WTC11 (cell line): ENCODE data around the gene NELL1. TPM values are rescaled to one million over a fixed set of nuclear protein-coding genes. Genes with fewer than 3 reads are reported as not detected.

Experiments
- ATAC-seq: fragments of 200-7000 bp; cut with Tn5 transposase; 2 replicates; pipeline ENCODE4 v1.10.0; 2021; ENCODE audit warnings: mild to moderate bottlenecking, moderate library complexity
- CTCF ChIA-PET: fragments of 300-600 bp; sonication (Branson Sonifier 250); formaldehyde crosslinking; loops from one replicate; lab custom pipeline; 2021; ENCODE audit warnings: antibody characterized with exemption; lab: Charles Lee
- POLR2A ChIA-PET: fragments of 350-600 bp; sonication (Branson Sonifier 250); formaldehyde crosslinking; loops from one replicate; lab custom pipeline; 2021; ENCODE audit warnings: antibody characterized with exemption; lab: Charles Lee
- DNase-seq: peaks from one replicate; pipeline ENCODE4 v3.0.0; 2021; ENCODE audit warnings: low spot score
- H3K27ac Mint-ChIP-seq: 2 replicates; pipeline ENCODE4 v1.8.0; 2021; ENCODE audit warnings: mixed read lengths
- H3K27me3 Mint-ChIP-seq: 2 replicates; pipeline ENCODE4 v1.8.0; 2021; ENCODE audit warnings: low read depth, mild to moderate bottlenecking, moderate library complexity, mixed read lengths
- H3K36me3 Mint-ChIP-seq: 2 replicates; pipeline ENCODE4 v1.8.0; 2021; ENCODE audit warnings: mixed read lengths
- H3K4me1 Mint-ChIP-seq: 2 replicates; pipeline ENCODE4 v1.8.0; 2022; ENCODE audit warnings: mixed read lengths
- H3K4me3 Mint-ChIP-seq: 2 replicates; pipeline ENCODE4 v1.8.0; 2021; ENCODE audit warnings: mild to moderate bottlenecking, moderate library complexity, mixed read lengths
- H3K9me3 Mint-ChIP-seq: 2 replicates; pipeline ENCODE4 v1.8.0; 2021; ENCODE audit warnings: mixed read lengths
- ATF1 ChIP-seq: sonication (generic); formaldehyde crosslinking; IDR thresholded peaks from 2 replicates; pipeline ENCODE4 v1.8.1; 2023; ENCODE audit warnings: mild to moderate bottlenecking, moderate library complexity, missing genetic modification reagents
- ELF4 ChIP-seq: sonication (generic); formaldehyde crosslinking; IDR thresholded peaks from 2 replicates; pipeline ENCODE4 v1.8.1; 2022; ENCODE audit warnings: low read depth, mild to moderate bottlenecking, moderate library complexity, missing genetic modification reagents
- GABPB1 ChIP-seq: sonication (generic); formaldehyde crosslinking; IDR thresholded peaks from 2 replicates; pipeline ENCODE4 v1.8.1; 2023; ENCODE audit warnings: mild to moderate bottlenecking, missing genetic modification reagents
- HMGA2 ChIP-seq: fragments of 250-450 bp; sonication (Bioruptor Pico); IDR thresholded peaks from 2 replicates; pipeline ENCODE4 v1.4.0; 2021; ENCODE audit warnings: mild to moderate bottlenecking, moderate library complexity
- NFATC4 ChIP-seq: fragments of 250-450 bp; sonication (Bioruptor Pico); IDR thresholded peaks from 2 replicates; pipeline ENCODE4 v1.9.0; 2021; ENCODE audit warnings: mild to moderate bottlenecking
- NR1H2 ChIP-seq: sonication (generic); formaldehyde crosslinking; IDR thresholded peaks from 2 replicates; pipeline ENCODE4 v1.9.0; 2021; ENCODE audit warnings: mild to moderate bottlenecking, moderate library complexity, missing genetic modification reagents
- ZNF219 ChIP-seq: sonication (generic); formaldehyde crosslinking; IDR thresholded peaks from 2 replicates; pipeline ENCODE4 v1.8.0; 2023; ENCODE audit warnings: missing genetic modification reagents, mild to moderate bottlenecking, borderline replicate concordance
- ZNF232 ChIP-seq: sonication (generic); formaldehyde crosslinking; IDR thresholded peaks from 2 replicates; pipeline ENCODE4 v1.8.0; 2022; ENCODE audit warnings: mild to moderate bottlenecking, missing genetic modification reagents
- ZNF263 ChIP-seq: sonication (generic); formaldehyde crosslinking; IDR thresholded peaks from 2 replicates; pipeline ENCODE4 v1.8.1; 2022; ENCODE audit warnings: low read depth, mild to moderate bottlenecking, moderate library complexity, missing genetic modification reagents
- ZNF317 ChIP-seq: sonication (generic); formaldehyde crosslinking; IDR thresholded peaks from 2 replicates; pipeline ENCODE4 v1.8.1; 2023; ENCODE audit warnings: low read depth, mild to moderate bottlenecking, moderate library complexity, missing genetic modification reagents, borderline replicate concordance
- total RNA-seq: library from RNA; stranded (reverse); gene quantifications from 3 replicates; pipeline ENCODE4 v1.2.3, GENCODE V29; 2021
- TF ChIP-seq, protein P1 (sequence below): sonication (generic); formaldehyde crosslinking; IDR thresholded peaks from 2 replicates; pipeline ENCODE4 v1.8.1; 2023; ENCODE audit warnings: mild to moderate bottlenecking, missing genetic modification reagents
- TF ChIP-seq, protein P2 (sequence below): sonication (generic); formaldehyde crosslinking; IDR thresholded peaks from 2 replicates; pipeline ENCODE4 v1.8.1; 2022; ENCODE audit warnings: mild to moderate bottlenecking, missing genetic modification reagents, moderate library complexity, borderline replicate concordance
- TF ChIP-seq, protein P3 (sequence below): sonication (generic); formaldehyde crosslinking; IDR thresholded peaks from 2 replicates; pipeline ENCODE4 v1.8.0; 2022; ENCODE audit warnings: mild to moderate bottlenecking, missing genetic modification reagents
- TF ChIP-seq, protein P4 (sequence below): sonication (generic); formaldehyde crosslinking; IDR thresholded peaks from 2 replicates; pipeline ENCODE4 v1.8.0; 2023; ENCODE audit warnings: missing genetic modification reagents, mild to moderate bottlenecking, borderline replicate concordance
- TF ChIP-seq, protein P5 (sequence below): sonication (generic); formaldehyde crosslinking; IDR thresholded peaks from 2 replicates; pipeline ENCODE4 v1.8.1; 2022; ENCODE audit warnings: low read depth, mild to moderate bottlenecking, moderate library complexity, missing genetic modification reagents, borderline replicate concordance

NELL1 gene
- total RNA-seq, 1 experiment from 2014 or later = 1.8 TPM

DNA sequence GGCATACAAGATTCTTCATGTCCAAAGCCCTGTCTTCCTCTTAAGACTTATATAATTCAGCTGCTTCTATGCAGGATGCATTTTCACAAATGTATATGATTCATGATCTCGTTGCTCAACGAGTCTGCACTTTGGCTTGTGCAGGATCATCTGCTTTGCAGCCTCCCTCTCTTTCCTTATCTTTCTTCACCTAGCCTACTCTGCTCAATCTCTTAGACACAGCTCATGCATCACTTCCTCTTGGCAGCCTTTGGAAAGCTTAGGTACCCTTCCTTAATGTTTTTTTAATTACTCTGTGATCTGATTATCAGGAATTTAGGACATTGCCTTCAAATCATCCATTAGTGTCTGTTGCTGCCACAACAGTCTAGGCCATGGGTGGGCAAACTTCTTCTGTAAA lies 673.8 kb downstream of the NELL1 start:
- POLR2A ChIA-PET = interaction anchor here (0.7 kb wide), 1 partner anchor 109 kb away, joined by 4 read pairs; no protein-coding TSS in a partner anchor
- no peaks in the 10 kb centered on the region for H3K9me3 Mint-ChIP-seq
- DNase-seq = no peak
- no peaks in the 10 kb centered on the region for H3K4me1 Mint-ChIP-seq
- ATAC-seq = no peak
- no peaks in the 10 kb centered on the region for H3K36me3 Mint-ChIP-seq
- TF ChIP-seq GABPB1 = no peak
- no peak for TF ChIP-seq ZNF232 (CRISPR knock-in tag)
- no peak for TF ChIP-seq NFATC4 (CRISPR knock-in tag)
- no peak for TF ChIP-seq ELF4 (CRISPR knock-in tag)
- TF ChIP-seq, protein P1, sequence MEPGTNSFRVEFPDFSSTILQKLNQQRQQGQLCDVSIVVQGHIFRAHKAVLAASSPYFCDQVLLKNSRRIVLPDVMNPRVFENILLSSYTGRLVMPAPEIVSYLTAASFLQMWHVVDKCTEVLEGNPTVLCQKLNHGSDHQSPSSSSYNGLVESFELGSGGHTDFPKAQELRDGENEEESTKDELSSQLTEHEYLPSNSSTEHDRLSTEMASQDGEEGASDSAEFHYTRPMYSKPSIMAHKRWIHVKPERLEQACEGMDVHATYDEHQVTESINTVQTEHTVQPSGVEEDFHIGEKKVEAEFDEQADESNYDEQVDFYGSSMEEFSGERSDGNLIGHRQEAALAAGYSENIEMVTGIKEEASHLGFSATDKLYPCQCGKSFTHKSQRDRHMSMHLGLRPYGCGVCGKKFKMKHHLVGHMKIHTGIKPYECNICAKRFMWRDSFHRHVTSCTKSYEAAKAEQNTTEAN (CRISPR knock-in tag) = no peak
- TF ChIP-seq ZNF317 (CRISPR knock-in tag) = no peak
- TF ChIP-seq NR1H2 (CRISPR knock-in tag) = no peak
- TF ChIP-seq, protein P2, sequence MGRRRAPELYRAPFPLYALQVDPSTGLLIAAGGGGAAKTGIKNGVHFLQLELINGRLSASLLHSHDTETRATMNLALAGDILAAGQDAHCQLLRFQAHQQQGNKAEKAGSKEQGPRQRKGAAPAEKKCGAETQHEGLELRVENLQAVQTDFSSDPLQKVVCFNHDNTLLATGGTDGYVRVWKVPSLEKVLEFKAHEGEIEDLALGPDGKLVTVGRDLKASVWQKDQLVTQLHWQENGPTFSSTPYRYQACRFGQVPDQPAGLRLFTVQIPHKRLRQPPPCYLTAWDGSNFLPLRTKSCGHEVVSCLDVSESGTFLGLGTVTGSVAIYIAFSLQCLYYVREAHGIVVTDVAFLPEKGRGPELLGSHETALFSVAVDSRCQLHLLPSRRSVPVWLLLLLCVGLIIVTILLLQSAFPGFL (CRISPR knock-in tag) = no peak
- TF ChIP-seq, protein P3, sequence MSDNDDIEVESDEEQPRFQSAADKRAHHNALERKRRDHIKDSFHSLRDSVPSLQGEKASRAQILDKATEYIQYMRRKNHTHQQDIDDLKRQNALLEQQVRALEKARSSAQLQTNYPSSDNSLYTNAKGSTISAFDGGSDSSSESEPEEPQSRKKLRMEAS (CRISPR knock-in tag) = no peak
- no peaks in the 10 kb centered on the region for H3K27me3 Mint-ChIP-seq
- CTCF ChIA-PET = interaction anchor here (1.3 kb wide), 1 partner anchor 169 kb away, joined by 3 read pairs; no protein-coding TSS in a partner anchor
- H3K4me3 Mint-ChIP-seq = no peak overlapping the region
- no peak overlapping the region for H3K27ac Mint-ChIP-seq

GRCh38 chr11:21346361-21346760 lies 677.0 kb downstream of the NELL1 start:
- ATAC-seq (no peak), DNase-seq (no peak)
- no peaks in the 10 kb centered on the region for H3K4me1 Mint-ChIP-seq
- TF ChIP-seq, protein P4, sequence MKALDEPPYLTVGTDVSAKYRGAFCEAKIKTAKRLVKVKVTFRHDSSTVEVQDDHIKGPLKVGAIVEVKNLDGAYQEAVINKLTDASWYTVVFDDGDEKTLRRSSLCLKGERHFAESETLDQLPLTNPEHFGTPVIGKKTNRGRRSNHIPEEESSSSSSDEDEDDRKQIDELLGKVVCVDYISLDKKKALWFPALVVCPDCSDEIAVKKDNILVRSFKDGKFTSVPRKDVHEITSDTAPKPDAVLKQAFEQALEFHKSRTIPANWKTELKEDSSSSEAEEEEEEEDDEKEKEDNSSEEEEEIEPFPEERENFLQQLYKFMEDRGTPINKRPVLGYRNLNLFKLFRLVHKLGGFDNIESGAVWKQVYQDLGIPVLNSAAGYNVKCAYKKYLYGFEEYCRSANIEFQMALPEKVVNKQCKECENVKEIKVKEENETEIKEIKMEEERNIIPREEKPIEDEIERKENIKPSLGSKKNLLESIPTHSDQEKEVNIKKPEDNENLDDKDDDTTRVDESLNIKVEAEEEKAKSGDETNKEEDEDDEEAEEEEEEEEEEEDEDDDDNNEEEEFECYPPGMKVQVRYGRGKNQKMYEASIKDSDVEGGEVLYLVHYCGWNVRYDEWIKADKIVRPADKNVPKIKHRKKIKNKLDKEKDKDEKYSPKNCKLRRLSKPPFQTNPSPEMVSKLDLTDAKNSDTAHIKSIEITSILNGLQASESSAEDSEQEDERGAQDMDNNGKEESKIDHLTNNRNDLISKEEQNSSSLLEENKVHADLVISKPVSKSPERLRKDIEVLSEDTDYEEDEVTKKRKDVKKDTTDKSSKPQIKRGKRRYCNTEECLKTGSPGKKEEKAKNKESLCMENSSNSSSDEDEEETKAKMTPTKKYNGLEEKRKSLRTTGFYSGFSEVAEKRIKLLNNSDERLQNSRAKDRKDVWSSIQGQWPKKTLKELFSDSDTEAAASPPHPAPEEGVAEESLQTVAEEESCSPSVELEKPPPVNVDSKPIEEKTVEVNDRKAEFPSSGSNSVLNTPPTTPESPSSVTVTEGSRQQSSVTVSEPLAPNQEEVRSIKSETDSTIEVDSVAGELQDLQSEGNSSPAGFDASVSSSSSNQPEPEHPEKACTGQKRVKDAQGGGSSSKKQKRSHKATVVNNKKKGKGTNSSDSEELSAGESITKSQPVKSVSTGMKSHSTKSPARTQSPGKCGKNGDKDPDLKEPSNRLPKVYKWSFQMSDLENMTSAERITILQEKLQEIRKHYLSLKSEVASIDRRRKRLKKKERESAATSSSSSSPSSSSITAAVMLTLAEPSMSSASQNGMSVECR = no peak
- no peak for TF ChIP-seq ATF1 (CRISPR knock-in tag)
- no peak for TF ChIP-seq ZNF219
- TF ChIP-seq ZNF263 (CRISPR knock-in tag) = no peak
- peak; percentile 93; the same call in 1 of the 2 replicates for TF ChIP-seq HMGA2 (CRISPR knock-in tag)
- TF ChIP-seq, protein P2 (CRISPR knock-in tag) = no peak
- no peak for TF ChIP-seq NR1H2 (CRISPR knock-in tag)
- TF ChIP-seq, protein P5, sequence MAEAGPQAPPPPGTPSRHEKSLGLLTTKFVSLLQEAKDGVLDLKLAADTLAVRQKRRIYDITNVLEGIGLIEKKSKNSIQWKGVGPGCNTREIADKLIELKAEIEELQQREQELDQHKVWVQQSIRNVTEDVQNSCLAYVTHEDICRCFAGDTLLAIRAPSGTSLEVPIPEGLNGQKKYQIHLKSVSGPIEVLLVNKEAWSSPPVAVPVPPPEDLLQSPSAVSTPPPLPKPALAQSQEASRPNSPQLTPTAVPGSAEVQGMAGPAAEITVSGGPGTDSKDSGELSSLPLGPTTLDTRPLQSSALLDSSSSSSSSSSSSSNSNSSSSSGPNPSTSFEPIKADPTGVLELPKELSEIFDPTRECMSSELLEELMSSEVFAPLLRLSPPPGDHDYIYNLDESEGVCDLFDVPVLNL (CRISPR knock-in tag) = no peak
- H3K27ac Mint-ChIP-seq = no peak overlapping the region
- CTCF ChIA-PET = no interaction called here
- no peaks in the 10 kb centered on the region for H3K36me3 Mint-ChIP-seq
- no peaks in the 10 kb centered on the region for H3K9me3 Mint-ChIP-seq
- no peaks in the 10 kb centered on the region for H3K27me3 Mint-ChIP-seq
- no peak overlapping the region for H3K4me3 Mint-ChIP-seq
- POLR2A ChIA-PET = no interaction called here
